Lower lobe of right lung (tissue), 2 donors: ENCODE measurements around the gene PHYKPL. TPM values are rescaled to one million over a fixed set of nuclear protein-coding genes. Genes with fewer than 3 reads are reported as not detected.
"Not testable (repeated sequence)": the region's sequence is repeated elsewhere in the genome, so short reads cannot be mapped to it uniquely, and the experiment has no call there.

Experiments used
- ATAC-seq, 2 donors: fragments of 200-7000 bp; cut with Tn5 transposase; one replicate each; pipeline ENCODE4 v1.9.1; 2020 to 2022; ENCODE audit warnings: mild to moderate bottlenecking in 2 of 2, moderate library complexity in 2 of 2
- DNase-seq: peaks from one replicate; pipeline ENCODE4 v3.0.0-alpha.2; 2020
- H3K27ac ChIP-seq: fragments of 200-600 bp; one replicate; pipeline ENCODE4 v1.8.0; 2022
- H3K27me3 ChIP-seq: fragments of 200-600 bp; one replicate; pipeline ENCODE4 v1.8.0; 2022; ENCODE audit warnings: low read depth
- H3K36me3 ChIP-seq: fragments of 200-600 bp; one replicate; pipeline ENCODE4 v1.8.0; 2022; ENCODE audit warnings: mild to moderate bottlenecking
- H3K4me1 ChIP-seq: fragments of 200-600 bp; one replicate; pipeline ENCODE4 v1.8.0; 2022
- H3K4me3 ChIP-seq: fragments of 200-600 bp; one replicate; pipeline ENCODE4 v1.8.0; 2022; ENCODE audit warnings: mild to moderate bottlenecking
- H3K9me3 ChIP-seq: fragments of 200-600 bp; one replicate; pipeline ENCODE4 v1.8.0; 2022
- CTCF ChIP-seq: fragments of 200-600 bp; IDR thresholded peaks from one replicate; pipeline ENCODE4 v1.8.0; 2022; ENCODE audit warnings: antibody characterized with exemption, mild to moderate bottlenecking
- intact Hi-C: fragments of 100-400 bp; cut with DNase I; formaldehyde crosslinking; loops from one replicate; pipeline ENCODE4 v1.11.0; 2022
- total RNA-seq: library from RNA; stranded (reverse); fragmentation: NEBNext Ultra II Directional; extraction: Animal tissue kit (Norgen Biotek cat#: 25700); gene quantifications from one replicate; pipeline ENCODE4 v1.2.1, GENCODE V29; 2021
- donor health status: DM: no; HTN: yes; CAD: no; lungs with severe emphysema.

The PHYKPL gene
- total RNA-seq, 1 donor from 2014 or later, result 101 TPM

DNA sequence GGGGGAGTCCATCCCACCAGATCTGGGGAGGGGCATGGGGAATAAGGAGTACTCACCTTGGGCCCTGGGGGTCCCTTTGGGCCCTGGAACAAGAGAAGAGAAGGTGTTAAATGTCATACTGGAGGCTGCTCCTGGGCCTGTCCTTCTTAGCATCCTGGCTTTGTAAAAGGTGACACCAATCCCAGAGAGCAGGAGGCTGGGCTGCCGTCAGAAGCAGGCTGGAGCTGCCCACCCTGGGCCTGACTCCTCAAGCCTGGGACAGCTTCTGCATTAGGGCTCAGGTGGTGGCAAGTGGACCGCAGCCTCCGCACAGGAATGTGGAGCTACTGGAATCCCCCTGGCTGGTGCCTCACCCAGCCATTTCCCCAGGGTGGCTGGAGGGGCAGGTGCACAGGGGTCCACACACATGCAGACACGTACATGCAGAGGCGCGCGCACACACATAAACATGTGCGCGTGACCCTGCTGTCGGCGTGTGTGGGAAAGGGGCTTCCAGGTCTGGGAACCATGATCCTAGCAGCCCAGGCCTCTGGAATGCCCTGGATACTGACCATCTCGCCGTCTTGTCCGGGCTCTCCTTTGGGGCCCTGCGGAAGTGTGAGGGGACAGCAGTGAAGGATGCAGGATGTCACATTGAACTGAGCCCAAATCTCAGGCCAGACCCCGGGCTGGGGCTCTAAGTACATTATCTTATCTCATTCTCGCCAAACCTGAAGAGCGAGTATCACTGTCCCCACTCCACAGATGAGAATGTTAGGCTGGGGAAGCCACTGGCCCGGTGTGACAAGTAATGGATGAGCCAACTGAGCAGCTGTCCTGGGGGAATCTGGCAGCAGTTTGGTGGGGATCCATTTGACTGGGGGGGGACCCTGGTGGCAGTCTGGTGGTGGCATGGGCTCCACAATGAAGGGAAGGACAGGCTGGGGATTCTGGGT, 29.3 kb upstream of the PHYKPL start:
- TF ChIP-seq CTCF, result no peak
- no peak for ATAC-seq
- no peaks in the 10 kb centered on the region for H3K36me3 ChIP-seq
- H3K9me3 ChIP-seq, result no peaks in the 10 kb centered on the region
- intact Hi-C loops, result no loop called here
- H3K4me3 ChIP-seq, result no peak overlapping the region
- no peaks in the 10 kb centered on the region for H3K27me3 ChIP-seq
- no peaks in the 10 kb centered on the region for H3K4me1 ChIP-seq
- no peak for DNase-seq
- H3K27ac ChIP-seq, result no peak overlapping the region

- no peak overlapping the region for H3K27ac ChIP-seq
- no peaks in the 10 kb centered on the region for H3K27me3 ChIP-seq
- H3K36me3 ChIP-seq, result no peaks in the 10 kb centered on the region
- no peak overlapping the region for H3K4me3 ChIP-seq
- no peaks in the 10 kb centered on the region for H3K9me3 ChIP-seq
- H3K4me1 ChIP-seq, result no peaks in the 10 kb centered on the region
- intact Hi-C loops, result no loop called here
- DNase-seq (no peak), ATAC-seq (no peak)
- no peak for TF ChIP-seq CTCF
Measured at GRCh38 chr5:178259623-178260536, 27.3 kb upstream of the PHYKPL start.

- no peak overlapping the region for H3K4me3 ChIP-seq
- ATAC-seq, result no peak
- TF ChIP-seq CTCF, result no peak
Measured at GRCh38 chr5:178257650-178258049, 25.0 kb upstream of the PHYKPL start.

DNA sequence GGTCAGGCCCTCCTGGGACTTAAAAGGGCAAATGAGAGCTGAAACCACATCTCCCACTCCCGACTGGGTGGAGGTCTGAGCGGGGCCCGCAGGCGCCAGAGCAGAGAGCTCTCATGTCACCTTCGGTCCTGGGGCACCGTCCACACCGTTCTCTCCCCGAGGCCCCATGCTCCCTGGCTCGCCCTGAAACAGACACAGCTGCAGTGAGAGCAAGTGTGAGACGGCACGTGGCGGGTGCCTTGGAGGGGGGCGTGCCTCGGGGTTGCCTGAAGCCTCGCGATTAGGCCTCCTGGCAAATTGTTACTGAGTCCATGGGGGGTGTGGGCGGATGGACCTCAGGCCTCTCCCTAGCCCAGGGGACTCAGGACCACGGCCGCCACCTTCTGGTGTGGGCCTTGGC, 24.1 kb upstream of the PHYKPL start:
- intact Hi-C loops, result no loop called here
- no peak for DNase-seq
- Histone ChIP-seq H3K27me3 (no peaks in the 10 kb centered on the region), H3K27ac (no peak overlapping the region), H3K9me3 (no peaks in the 10 kb centered on the region), H3K4me1 (no peaks in the 10 kb centered on the region), H3K4me3 (no peak overlapping the region), H3K36me3 (no peaks in the 10 kb centered on the region)
- TF ChIP-seq CTCF, result no peak
- no peak for ATAC-seq

More at GRCh38 chr5:178257650-178258049, 25.0 kb upstream of the PHYKPL start:
- Histone ChIP-seq H3K27ac (no peak overlapping the region), H3K4me1 (no peaks in the 10 kb centered on the region), H3K27me3 (no peaks in the 10 kb centered on the region), H3K36me3 (no peaks in the 10 kb centered on the region), H3K9me3 (no peaks in the 10 kb centered on the region)
- intact Hi-C loops, result no loop called here
- no peak for DNase-seq

DNA sequence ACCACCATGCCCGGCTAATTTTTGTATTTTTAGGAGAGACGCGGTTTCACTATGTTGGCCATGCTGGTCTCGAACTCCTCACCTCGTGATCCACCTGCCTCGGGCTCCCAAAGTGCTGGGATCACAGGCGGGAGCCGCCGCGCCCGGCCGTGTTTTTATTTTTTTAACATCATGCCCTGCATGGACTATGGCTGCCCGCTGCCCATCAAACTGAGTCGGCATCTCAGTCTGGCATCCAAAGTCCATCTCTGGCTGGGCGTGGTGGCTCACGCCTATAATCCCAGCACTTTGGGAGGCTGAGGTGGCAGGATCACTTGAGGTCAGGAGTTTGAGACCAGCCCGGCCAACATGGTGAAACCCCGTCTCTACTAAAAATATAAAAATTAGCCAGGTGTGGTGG, 21.0 kb upstream of the PHYKPL start:
- H3K27ac ChIP-seq, H3K27me3 ChIP-seq, ATAC-seq, DNase-seq, H3K36me3 ChIP-seq, intact Hi-C loops, H3K4me1 ChIP-seq, H3K4me3 ChIP-seq, H3K9me3 ChIP-seq: not testable (repeated sequence)
